ENCODE measurements around the gene TUBAL3. TPM values are rescaled to one million over a fixed set of nuclear protein-coding genes. Genes with fewer than 3 reads are reported as not detected.

TUBAL3 gene
- total and polyA plus RNA-seq, 2 of the 4 experiments (the other 2 are of a cell fraction), result not detected

DNA sequence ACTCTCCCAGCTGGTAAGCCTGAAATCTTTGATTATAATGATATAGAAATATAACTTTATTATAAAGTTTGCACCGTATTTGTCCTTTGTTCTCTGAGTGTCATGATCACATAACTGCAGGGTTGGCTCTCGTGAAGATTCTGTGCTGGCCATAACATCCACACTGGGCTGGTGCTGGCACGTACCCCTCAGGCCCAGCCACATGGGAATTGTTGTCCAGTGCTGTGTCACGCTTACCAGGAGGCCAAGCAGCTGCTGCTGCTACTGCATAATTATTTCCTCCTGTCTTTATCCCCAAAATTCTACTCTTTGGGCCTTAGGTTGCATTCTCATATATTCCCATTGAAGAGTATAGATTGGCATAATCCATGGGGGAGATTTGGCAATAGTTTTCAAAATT is 60.6 kb downstream of the TUBAL3 start:
- in situ Hi-C loops (cut with MboI; ENCODE audit: low sequenced_read_pairs) (no loop called here), dilution Hi-C loops (cut with HindIII; ENCODE audit: low sequenced_read_pairs, unreplicated experiment) (no loop called here), intact Hi-C loops (cut with micrococcal nuclease) (no loop called here)
- Histone ChIP-seq H4K20me1 (ENCODE audit: insufficient read depth, low read length) (no peaks in the 10 kb centered on the region), H3K23ac (ENCODE audit: low read depth, low read length) (no peak overlapping the region), H3K4me1 (ENCODE audit: control insufficient read depth, insufficient read depth, low read length) (no peaks in the 10 kb centered on the region), H3K79me1 (ENCODE audit: low read depth in 1 of 2, low read length in 2 of 2) (no peaks in the 10 kb centered on the region), H3K4ac (ENCODE audit: low read depth, low read length) (no peak overlapping the region), H3K27ac (ENCODE audit: insufficient read depth, low read length) (no peak overlapping the region), H3K36me3 (ENCODE audit: control insufficient read depth, insufficient read depth, low read length) (no peaks in the 10 kb centered on the region), H2BK120ac (ENCODE audit: low read depth, low read length) (no peak overlapping the region), H3K9ac (ENCODE audit: low read depth, low read length) (no peak overlapping the region), H4K5ac (ENCODE audit: low read depth, low read length) (no peak overlapping the region), H2BK15ac (ENCODE audit: low read depth, low read length) (no peak overlapping the region), H4K8ac (ENCODE audit: low read depth in 2 of 2, low read length in 2 of 2) (no peak overlapping the region), H3K9me1 (ENCODE audit: insufficient read depth, low read length) (no peaks in the 10 kb centered on the region), H3K18ac (ENCODE audit: low read depth, low read length) (no peak overlapping the region), H3K14ac (replicated peaks; ENCODE audit: low read depth, low read length) (no peak overlapping the region), H2AK5ac (ENCODE audit: low read depth, low read length) (no peak overlapping the region), H2AFZ (replicated peaks; ENCODE audit: low read length, poor library complexity) (no peak overlapping the region), H3K27me3 (ENCODE audit: control insufficient read depth, insufficient read depth, low read length) (no peaks in the 10 kb centered on the region; the same call in 1 of the 2 replicates), H3K9me3 (ENCODE audit: control insufficient read depth, insufficient read depth, low read length) (no peaks in the 10 kb centered on the region), H2AK9ac (replicated peaks; ENCODE audit: low read depth, low read length, poor library complexity) (no peak overlapping the region), H2BK5ac (ENCODE audit: low read depth, low read length, poor library complexity, severe bottlenecking) (no peak overlapping the region), H3K4me3 (ENCODE audit: insufficient read depth, low read depth, low read length) (no peak overlapping the region), H3K56ac (ENCODE audit: extremely low read depth, insufficient read depth, low read length) (no peak overlapping the region), H4K91ac (ENCODE audit: insufficient read depth, low read depth, low read length) (no peak overlapping the region), H3K4me2 (ENCODE audit: low read depth, low read length) (no peak overlapping the region), H2BK20ac (ENCODE audit: low read depth, low read length) (no peak overlapping the region)
- DNase-seq (no peak), ATAC-seq (ENCODE audit: low read depth) (no peak)
- WGBS, 2 experiments (ENCODE audit: extremely low coverage in 2 of 2, insufficient read length in 1 of 2), result 71% methylated on average over 1 of the region's 4 CpGs; no CpG with 5 or more reads in 1 of the 2 experiments
- POLR2A ChIA-PET (ENCODE audit: unreplicated experiment), result no interaction called here
- TF ChIP-seq FOS (IDR thresholded peaks at IDR 0.05; ENCODE audit: low read depth, low read length), result no peak
- no peak for TF ChIP-seq MAZ (IDR thresholded peaks at IDR 0.05; ENCODE audit: borderline replicate concordance, low read depth, low read length)
- TF ChIP-seq RAD21 (IDR thresholded peaks at IDR 0.05; ENCODE audit: low read length), result no peak
- no peak for TF ChIP-seq MAFK (IDR thresholded peaks at IDR 0.05; ENCODE audit: low read depth, low read length)
- TF ChIP-seq POLR2A (IDR thresholded peaks at IDR 0.05; ENCODE audit: low read depth, low read length), result no peak
- TF ChIP-seq, protein P1, sequence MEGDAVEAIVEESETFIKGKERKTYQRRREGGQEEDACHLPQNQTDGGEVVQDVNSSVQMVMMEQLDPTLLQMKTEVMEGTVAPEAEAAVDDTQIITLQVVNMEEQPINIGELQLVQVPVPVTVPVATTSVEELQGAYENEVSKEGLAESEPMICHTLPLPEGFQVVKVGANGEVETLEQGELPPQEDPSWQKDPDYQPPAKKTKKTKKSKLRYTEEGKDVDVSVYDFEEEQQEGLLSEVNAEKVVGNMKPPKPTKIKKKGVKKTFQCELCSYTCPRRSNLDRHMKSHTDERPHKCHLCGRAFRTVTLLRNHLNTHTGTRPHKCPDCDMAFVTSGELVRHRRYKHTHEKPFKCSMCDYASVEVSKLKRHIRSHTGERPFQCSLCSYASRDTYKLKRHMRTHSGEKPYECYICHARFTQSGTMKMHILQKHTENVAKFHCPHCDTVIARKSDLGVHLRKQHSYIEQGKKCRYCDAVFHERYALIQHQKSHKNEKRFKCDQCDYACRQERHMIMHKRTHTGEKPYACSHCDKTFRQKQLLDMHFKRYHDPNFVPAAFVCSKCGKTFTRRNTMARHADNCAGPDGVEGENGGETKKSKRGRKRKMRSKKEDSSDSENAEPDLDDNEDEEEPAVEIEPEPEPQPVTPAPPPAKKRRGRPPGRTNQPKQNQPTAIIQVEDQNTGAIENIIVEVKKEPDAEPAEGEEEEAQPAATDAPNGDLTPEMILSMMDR (conservative IDR thresholded peaks at IDR 0.05; ENCODE audit: low read depth, low read length), result no peak
- TF ChIP-seq RFX5 (IDR thresholded peaks at IDR 0.05; ENCODE audit: low read depth, low read length), result no peak
- CTCF ChIA-PET, result interaction anchor here (0.5 to 1.1 kb wide), 2 partner anchors 114 to 125 kb away, joined by 3 to 5 read pairs; no protein-coding TSS in a partner anchor
- no TSS peak for BruUV-seq (replicated peaks)
